ENCODE data around the gene TTC36. TPM values are rescaled to one million over a fixed set of nuclear protein-coding genes. Genes with fewer than 3 reads are reported as not detected.

Gene TTC36
- total RNA-seq, 1 donor from 2014 or later: 1.0 TPM

GRCh38 chr11:118519549-118519948 is 7.7 kb upstream of the TTC36 start:
- H3K9ac ChIP-seq (ENCODE audit: low read depth in 1 of 3, low read length in 3 of 3): no peak overlapping the region
- no peaks in the 10 kb centered on the region for H3K9me3 ChIP-seq (ENCODE audit: control insufficient read depth in 3 of 3, low read length in 3 of 3)
- H3K4me3 ChIP-seq (ENCODE audit: low read length in 3 of 3): no peak overlapping the region
- peaks cover 42 to 71% (median 59%) of the 10 kb centered on the region in 3 donors for H3K36me3 ChIP-seq (ENCODE audit: control insufficient read depth in 3 of 3, insufficient read depth in 3 of 3, low read length in 3 of 3)
- no peak overlapping the region for H3K27ac ChIP-seq (ENCODE audit: low read depth, low read length)
- no peaks in the 10 kb centered on the region for H3K27me3 ChIP-seq (ENCODE audit: control insufficient read depth in 3 of 3, insufficient read depth in 3 of 3, low read length in 3 of 3)
- H3K4me1 ChIP-seq (ENCODE audit: control insufficient read depth in 3 of 3, insufficient read depth in 3 of 3, low read length in 3 of 3): peaks cover 0 to 4% (median 3%) of the 10 kb centered on the region in 3 donors

- no peak overlapping the region for H3K9ac ChIP-seq (ENCODE audit: low read depth in 1 of 3, low read length in 3 of 3)
- H3K4me3 ChIP-seq (ENCODE audit: low read length in 3 of 3): no peak overlapping the region
- H3K27me3 ChIP-seq (ENCODE audit: control insufficient read depth in 3 of 3, insufficient read depth in 3 of 3, low read length in 3 of 3): no peaks in the 10 kb centered on the region
- no peak overlapping the region for H3K27ac ChIP-seq (ENCODE audit: low read depth, low read length)
- peaks cover 0 to 10% (median 10%) of the 10 kb centered on the region in 3 donors for H3K4me1 ChIP-seq (ENCODE audit: control insufficient read depth in 3 of 3, insufficient read depth in 3 of 3, low read length in 3 of 3)
- no peaks in the 10 kb centered on the region for H3K9me3 ChIP-seq (ENCODE audit: control insufficient read depth in 3 of 3, low read length in 3 of 3)
- peaks cover 44 to 53% (median 51%) of the 10 kb centered on the region in 3 donors for H3K36me3 ChIP-seq (ENCODE audit: control insufficient read depth in 3 of 3, insufficient read depth in 3 of 3, low read length in 3 of 3)
Measured at GRCh38 chr11:118521892-118522311, 5.4 kb upstream of the TTC36 start.

- Histone ChIP-seq H3K27ac (ENCODE audit: low read depth, low read length) (no peak overlapping the region), H3K4me3 (ENCODE audit: low read length in 3 of 3) (no peak overlapping the region), H3K9me3 (ENCODE audit: control insufficient read depth in 3 of 3, low read length in 3 of 3) (no peaks in the 10 kb centered on the region), H3K36me3 (ENCODE audit: control insufficient read depth in 3 of 3, insufficient read depth in 3 of 3, low read length in 3 of 3) (peaks cover 44 to 53% (median 48%) of the 10 kb centered on the region in 3 donors), H3K27me3 (ENCODE audit: control insufficient read depth in 3 of 3, insufficient read depth in 3 of 3, low read length in 3 of 3) (no peaks in the 10 kb centered on the region), H3K4me1 (ENCODE audit: control insufficient read depth in 3 of 3, insufficient read depth in 3 of 3, low read length in 3 of 3) (peaks cover 0 to 10% (median 10%) of the 10 kb centered on the region in 3 donors), H3K9ac (ENCODE audit: low read depth in 1 of 3, low read length in 3 of 3) (no peak overlapping the region)
Measured at GRCh38 chr11:118522571-118523072, 4.7 kb upstream of the TTC36 start.

GRCh38 chr11:118524356-118524755 is 2.9 kb upstream of the TTC36 start:
- Histone ChIP-seq H3K36me3 (ENCODE audit: control insufficient read depth in 3 of 3, insufficient read depth in 3 of 3, low read length in 3 of 3) (peaks cover 41 to 51% (median 43%) of the 10 kb centered on the region in 3 donors), H3K9me3 (ENCODE audit: control insufficient read depth in 3 of 3, low read length in 3 of 3) (no peaks in the 10 kb centered on the region), H3K9ac (ENCODE audit: low read depth in 1 of 3, low read length in 3 of 3) (no peak overlapping the region), H3K4me3 (ENCODE audit: low read length in 3 of 3) (no peak overlapping the region), H3K4me1 (ENCODE audit: control insufficient read depth in 3 of 3, insufficient read depth in 3 of 3, low read length in 3 of 3) (peaks cover 4 to 14% (median 11%) of the 10 kb centered on the region in 3 donors), H3K27me3 (ENCODE audit: control insufficient read depth in 3 of 3, insufficient read depth in 3 of 3, low read length in 3 of 3) (no peaks in the 10 kb centered on the region), H3K27ac (ENCODE audit: low read depth, low read length) (no peak overlapping the region)

GRCh38 chr11:118524757-118525470 is 2.4 kb upstream of the TTC36 start:
- Histone ChIP-seq H3K36me3 (ENCODE audit: control insufficient read depth in 3 of 3, insufficient read depth in 3 of 3, low read length in 3 of 3) (peaks cover 35 to 45% (median 38%) of the 10 kb centered on the region in 3 donors), H3K9me3 (ENCODE audit: control insufficient read depth in 3 of 3, low read length in 3 of 3) (no peaks in the 10 kb centered on the region), H3K27ac (ENCODE audit: low read depth, low read length) (no peak overlapping the region), H3K27me3 (ENCODE audit: control insufficient read depth in 3 of 3, insufficient read depth in 3 of 3, low read length in 3 of 3) (no peaks in the 10 kb centered on the region), H3K9ac (ENCODE audit: low read depth in 1 of 3, low read length in 3 of 3) (peak overlapping the region in 1 of 3 donors; percentile 19), H3K4me3 (ENCODE audit: low read length in 3 of 3) (no peak overlapping the region), H3K4me1 (ENCODE audit: control insufficient read depth in 3 of 3, insufficient read depth in 3 of 3, low read length in 3 of 3) (peaks cover 9 to 20% (median 16%) of the 10 kb centered on the region in 3 donors)

- no peaks in the 10 kb centered on the region for H3K9me3 ChIP-seq (ENCODE audit: control insufficient read depth in 3 of 3, low read length in 3 of 3)
- H3K36me3 ChIP-seq (ENCODE audit: control insufficient read depth in 3 of 3, insufficient read depth in 3 of 3, low read length in 3 of 3): peaks cover 19 to 29% (median 25%) of the 10 kb centered on the region in 3 donors
- no peaks in the 10 kb centered on the region for H3K27me3 ChIP-seq (ENCODE audit: control insufficient read depth in 3 of 3, insufficient read depth in 3 of 3, low read length in 3 of 3)
- no peak overlapping the region for H3K9ac ChIP-seq (ENCODE audit: low read depth in 1 of 3, low read length in 3 of 3)
- H3K4me1 ChIP-seq (ENCODE audit: control insufficient read depth in 3 of 3, insufficient read depth in 3 of 3, low read length in 3 of 3): peaks cover 19 to 32% (median 27%) of the 10 kb centered on the region in 3 donors
- H3K4me3 ChIP-seq (ENCODE audit: low read length in 3 of 3): no peak overlapping the region
- H3K27ac ChIP-seq (ENCODE audit: low read depth, low read length): no peak overlapping the region
Measured at GRCh38 chr11:118526688-118527087, 586 bp upstream of the TTC36 start.

GRCh38 chr11:118528511-118528910 is 1.2 kb downstream of the TTC36 start:
- Histone ChIP-seq H3K27ac (ENCODE audit: low read depth, low read length) (no peak overlapping the region), H3K4me1 (ENCODE audit: control insufficient read depth in 3 of 3, insufficient read depth in 3 of 3, low read length in 3 of 3) (peaks cover 22 to 36% (median 27%) of the 10 kb centered on the region in 3 donors), H3K27me3 (ENCODE audit: control insufficient read depth in 3 of 3, insufficient read depth in 3 of 3, low read length in 3 of 3) (no peaks in the 10 kb centered on the region), H3K9ac (ENCODE audit: low read depth in 1 of 3, low read length in 3 of 3) (no peak overlapping the region), H3K4me3 (ENCODE audit: low read length in 3 of 3) (no peak overlapping the region), H3K36me3 (ENCODE audit: control insufficient read depth in 3 of 3, insufficient read depth in 3 of 3, low read length in 3 of 3) (peaks cover 10 to 13% (median 11%) of the 10 kb centered on the region in 3 donors), H3K9me3 (ENCODE audit: control insufficient read depth in 3 of 3, low read length in 3 of 3) (no peaks in the 10 kb centered on the region)

GRCh38 chr11:118529584-118530175 is 2.4 kb downstream of the TTC36 start:
- Histone ChIP-seq H3K27me3 (ENCODE audit: control insufficient read depth in 3 of 3, insufficient read depth in 3 of 3, low read length in 3 of 3) (no peaks in the 10 kb centered on the region), H3K4me1 (ENCODE audit: control insufficient read depth in 3 of 3, insufficient read depth in 3 of 3, low read length in 3 of 3) (peaks cover 22 to 32% (median 23%) of the 10 kb centered on the region in 3 donors), H3K9ac (ENCODE audit: low read depth in 1 of 3, low read length in 3 of 3) (peak overlapping the region; percentile 66 to 86 (median 73)), H3K4me3 (ENCODE audit: low read length in 3 of 3) (peak overlapping the region; percentile 69 to 82 (median 82)), H3K9me3 (ENCODE audit: control insufficient read depth in 3 of 3, low read length in 3 of 3) (no peaks in the 10 kb centered on the region), H3K27ac (ENCODE audit: low read depth, low read length) (no peak overlapping the region), H3K36me3 (ENCODE audit: control insufficient read depth in 3 of 3, insufficient read depth in 3 of 3, low read length in 3 of 3) (peaks cover 2 to 5% (median 5%) of the 10 kb centered on the region in 3 donors)

- H3K27me3 ChIP-seq (ENCODE audit: control insufficient read depth in 3 of 3, insufficient read depth in 3 of 3, low read length in 3 of 3): no peaks in the 10 kb centered on the region
- H3K9me3 ChIP-seq (ENCODE audit: control insufficient read depth in 3 of 3, low read length in 3 of 3): no peaks in the 10 kb centered on the region
- H3K4me3 ChIP-seq (ENCODE audit: low read length in 3 of 3): peak overlapping the region; percentile 69 to 82 (median 82)
- peak overlapping the region; percentile 66 to 86 (median 73) for H3K9ac ChIP-seq (ENCODE audit: low read depth in 1 of 3, low read length in 3 of 3)
- H3K36me3 ChIP-seq (ENCODE audit: control insufficient read depth in 3 of 3, insufficient read depth in 3 of 3, low read length in 3 of 3): peaks cover 0 to 5% (median under 1%) of the 10 kb centered on the region in 3 donors
- peaks cover 18 to 27% (median 22%) of the 10 kb centered on the region in 3 donors for H3K4me1 ChIP-seq (ENCODE audit: control insufficient read depth in 3 of 3, insufficient read depth in 3 of 3, low read length in 3 of 3)
- peak overlapping the region; percentile 40 for H3K27ac ChIP-seq (ENCODE audit: low read depth, low read length)
Measured at GRCh38 chr11:118530180-118530682, 3.0 kb downstream of the TTC36 start.

Measured in skeletal muscle tissue (tissue), 4 donors.